Small intestine (tissue), 7 donors: ENCODE results near the gene F12. TPM values are rescaled to one million over a fixed set of nuclear protein-coding genes. Genes with fewer than 3 reads are reported as not detected.
A peak's percentile ranks its signal among the peaks of the same experiment; 100 is the strongest.

Experiments
- DNase-seq, 2 donors: peaks; one replicate each; pipeline versions ENCODE4 v3.0.0 to v3.0.0-alpha.2; 2013
- FAIRE-seq: peaks from 2 replicates; lab custom pipeline; 2012; peaks lifted over from hg19 to GRCh38; lab: Jason Lieb, UNC
- H3K27ac ChIP-seq, 3 donors: one replicate each; pipeline ENCODE4 v1.5.1; 2013; ENCODE audit warnings: low read length in 2 of 3, mild to moderate bottlenecking in 2 of 3, control low read depth in 1 of 3, inconsistent platforms in 1 of 3, low read depth in 1 of 3, moderate library complexity in 1 of 3
- H3K27me3 ChIP-seq, 3 donors: one replicate each; pipeline ENCODE4 v1.6.1; 2013; ENCODE audit warnings: low read length in 3 of 3, inconsistent platforms in 1 of 3; ENCODE audit not compliant: control insufficient read depth in 3 of 3, insufficient read depth in 3 of 3
- H3K36me3 ChIP-seq, 3 donors: one replicate each; pipeline ENCODE4 v1.6.1; 2013; ENCODE audit warnings: low read length in 3 of 3, inconsistent platforms in 1 of 3, low read depth in 1 of 3, mild to moderate bottlenecking in 1 of 3, moderate library complexity in 1 of 3; ENCODE audit not compliant: control insufficient read depth in 3 of 3, insufficient read depth in 2 of 3
- H3K4me1 ChIP-seq, 3 donors: one replicate each; pipeline ENCODE4 v1.6.1; 2013; ENCODE audit warnings: low read length in 2 of 3, inconsistent platforms in 1 of 3, low read depth in 1 of 3, mild to moderate bottlenecking in 1 of 3, moderate library complexity in 1 of 3; ENCODE audit not compliant: control insufficient read depth in 3 of 3, insufficient read depth in 2 of 3
- H3K4me3 ChIP-seq, 3 donors: one replicate each; pipeline ENCODE4 v1.5.1; 2013; ENCODE audit warnings: low read length in 3 of 3, control low read depth in 1 of 3, inconsistent platforms in 1 of 3, low read depth in 1 of 3, mild to moderate bottlenecking in 1 of 3, moderate library complexity in 1 of 3
- H3K9me3 ChIP-seq, 2 donors: one replicate each; pipeline ENCODE4 v1.6.1; 2013; ENCODE audit warnings: low read depth in 1 of 2, low read length in 1 of 2; ENCODE audit not compliant: control insufficient read depth in 2 of 2, insufficient read depth in 1 of 2
- WGBS, 3 donors: extraction: QIAGEN DNeasy Blood & Tissue Kit; methylation state at CpG; one replicate each; pipeline ENCODE4 v1.1.7; 2013; 5-methylcytosine and 5-hydroxymethylcytosine counted together
- polyA plus RNA-seq, 4 donors: library from polyadenylated mRNA; stranded (reverse) in 3 of 4; unstranded in 1 of 4; fragments of 200-250 nt in 3 of 4; fragments of 120-200 nt in 1 of 4; gene quantifications; one replicate each; pipeline versions ENCODE4 v1.2.1 to v1.2.3, GENCODE V29; 2013
- donor health status: healthy with polysubstance abuse.
- donor health status: control.
- donor health status: control.
- donor health status: Bipolar disorder and iron deficiency.
- donor health status: healthy.

Gene F12
- polyA plus RNA-seq, 4 donors, result 0.28 to 22.4 (median 18.6) TPM

- Histone ChIP-seq H3K27me3 (no peaks in the 10 kb centered on the region), H3K4me3 (no peak overlapping the region), H3K9me3 (no peaks in the 10 kb centered on the region), H3K36me3 (peaks cover 14 to 84% (median 20%) of the 10 kb centered on the region in 3 donors), H3K27ac (no peak overlapping the region), H3K4me1 (no peaks in the 10 kb centered on the region)
- no peak for DNase-seq
- 92 to 96% (median 94%) methylated on average over 8 to 10 of the region's 10 CpGs for WGBS, 3 donors
- no peak for FAIRE-seq
These were observed 29.1 kb upstream of the F12 start for GRCh38 chr5:177438468-177438867.

- Histone ChIP-seq H3K4me3 (no peak overlapping the region), H3K27me3 (no peaks in the 10 kb centered on the region), H3K36me3 (peaks cover 15 to 85% (median 20%) of the 10 kb centered on the region in 3 donors), H3K9me3 (no peaks in the 10 kb centered on the region), H3K27ac (no peak overlapping the region), H3K4me1 (no peaks in the 10 kb centered on the region)
- DNase-seq, result peak in 1 of 2 donors; percentile 38
- FAIRE-seq, result no peak
- WGBS, 3 donors, result 54 to 74% (median 56%) methylated on average over 4 of the region's 4 CpGs
These were observed 28.3 kb upstream of the F12 start for GRCh38 chr5:177437623-177438022.

- H3K36me3 ChIP-seq, result peaks cover 15 to 85% (median 21%) of the 10 kb centered on the region in 3 donors
- no peak for FAIRE-seq
- no peak overlapping the region for H3K27ac ChIP-seq
- H3K27me3 ChIP-seq, result no peaks in the 10 kb centered on the region
- WGBS, 3 donors, result 93 to 95% (median 95%) methylated on average over 33 to 37 of the region's 37 CpGs
- no peaks in the 10 kb centered on the region for H3K4me1 ChIP-seq
- no peak for DNase-seq
- no peak overlapping the region for H3K4me3 ChIP-seq
- H3K9me3 ChIP-seq, result no peaks in the 10 kb centered on the region
These were observed 26.6 kb upstream of the F12 start for GRCh38 chr5:177435847-177436536.

GRCh38 chr5:177434942-177435738 is 25.8 kb upstream of the F12 start:
- peaks cover 13 to 85% (median 19%) of the 10 kb centered on the region in 3 donors for H3K36me3 ChIP-seq
- FAIRE-seq, result no peak

GRCh38 chr5:177434437-177434836 is 25.1 kb upstream of the F12 start:
- Histone ChIP-seq H3K36me3 (peaks cover 13 to 91% (median 19%) of the 10 kb centered on the region in 3 donors), H3K4me1 (no peaks in the 10 kb centered on the region), H3K27ac (no peak overlapping the region), H3K9me3 (no peaks in the 10 kb centered on the region), H3K27me3 (no peaks in the 10 kb centered on the region), H3K4me3 (no peak overlapping the region)
- 79 to 89% (median 86%) methylated on average over 8 of the region's 8 CpGs for WGBS, 3 donors
- DNase-seq (no peak), FAIRE-seq (no peak)

More at GRCh38 chr5:177434942-177435738, 25.8 kb upstream of the F12 start:
- no peaks in the 10 kb centered on the region for H3K4me1 ChIP-seq
- H3K27me3 ChIP-seq, result no peaks in the 10 kb centered on the region
- H3K9me3 ChIP-seq, result no peaks in the 10 kb centered on the region
- WGBS, 3 donors, result 90 to 92% (median 91%) methylated on average over 19 to 20 of the region's 20 CpGs
- H3K27ac ChIP-seq, result no peak overlapping the region
- H3K4me3 ChIP-seq, result no peak overlapping the region
- no peak for DNase-seq

- 92 to 96% (median 93%) methylated on average over 25 to 29 of the region's 29 CpGs for WGBS, 3 donors
- H3K27ac ChIP-seq, result no peak overlapping the region
- DNase-seq (no peak), FAIRE-seq (no peak)
- H3K27me3 ChIP-seq, result no peaks in the 10 kb centered on the region
- H3K4me3 ChIP-seq, result no peak overlapping the region
- H3K36me3 ChIP-seq, result peaks cover 13 to 91% (median 17%) of the 10 kb centered on the region in 3 donors
- H3K4me1 ChIP-seq, result peaks cover 0 to 3% (median 0%) of the 10 kb centered on the region in 3 donors
- no peaks in the 10 kb centered on the region for H3K9me3 ChIP-seq
These were observed 24.4 kb upstream of the F12 start for GRCh38 chr5:177433658-177434217.

GRCh38 chr5:177432839-177433657 is 23.7 kb upstream of the F12 start:
- no peaks in the 10 kb centered on the region for H3K9me3 ChIP-seq
- H3K4me1 ChIP-seq, result peaks cover 0 to 7% (median 4%) of the 10 kb centered on the region in 3 donors
- FAIRE-seq (no peak), DNase-seq (no peak)
- no peaks in the 10 kb centered on the region for H3K27me3 ChIP-seq
- H3K4me3 ChIP-seq, result no peak overlapping the region
- peaks cover 11 to 86% (median 13%) of the 10 kb centered on the region in 3 donors for H3K36me3 ChIP-seq
- 93 to 97% (median 95%) methylated on average over 25 of the region's 25 CpGs for WGBS, 3 donors
- no peak overlapping the region for H3K27ac ChIP-seq
